ENCODE data around the gene FHAD1.

The FHAD1 gene

GRCh38 chr1:15352128-15352957, 105.3 kb downstream of the FHAD1 start:
- peak; percentile 59 for DNase-seq
- H3K4ac ChIP-seq (ENCODE audit: low read depth in 1 of 2, low read length in 2 of 2), result no peak overlapping the region
- no peak overlapping the region for H2AFZ ChIP-seq (ENCODE audit: low read depth, low read length)
- no peak overlapping the region for H3K23ac ChIP-seq (ENCODE audit: low read length in 2 of 2)
- no peaks in the 10 kb centered on the region for H3K79me1 ChIP-seq (replicated peaks; ENCODE audit: low read length, poor library complexity, severe bottlenecking)
- H4K8ac ChIP-seq (ENCODE audit: low read length), result peak overlapping the region; percentile 62
- no peak overlapping the region for H2BK5ac ChIP-seq (ENCODE audit: low read depth, low read length, poor library complexity, severe bottlenecking)
- H3K27ac ChIP-seq (ENCODE audit: low read length, poor library complexity, severe bottlenecking), result no peak overlapping the region
- no peak overlapping the region for H3K9ac ChIP-seq (ENCODE audit: low read length)
- no peak overlapping the region for H3K14ac ChIP-seq (ENCODE audit: low read length in 2 of 2)
- H2AK5ac ChIP-seq (ENCODE audit: low read length, severe bottlenecking), result no peak overlapping the region
- no peak overlapping the region for H2BK120ac ChIP-seq (ENCODE audit: low read depth, low read length)
- no peaks in the 10 kb centered on the region for H3K9me3 ChIP-seq (ENCODE audit: control insufficient read depth, low read length)
- no peak overlapping the region for H3K18ac ChIP-seq (ENCODE audit: low read depth in 1 of 2, low read length in 2 of 2)
- no peak overlapping the region for H3K4me3 ChIP-seq (ENCODE audit: insufficient read depth in 1 of 2, low read depth in 1 of 2, low read length in 2 of 2)
- no peak overlapping the region for H3K4me2 ChIP-seq (ENCODE audit: low read length, poor library complexity, severe bottlenecking)
- peak overlapping the region in 1 of 2 experiments; percentile 8 for H2BK12ac ChIP-seq (ENCODE audit: low read length in 2 of 2)
- no peaks in the 10 kb centered on the region for H3K27me3 ChIP-seq (ENCODE audit: control insufficient read depth in 1 of 2, insufficient read depth in 1 of 2, low read length in 2 of 2)
- H3K36me3 ChIP-seq (ENCODE audit: control insufficient read depth in 1 of 2, insufficient read depth in 2 of 2, low read depth in 1 of 2, low read length in 2 of 2), result no peaks in the 10 kb centered on the region
- no peak overlapping the region for H4K91ac ChIP-seq (ENCODE audit: low read length)
- no peak overlapping the region for H2BK15ac ChIP-seq (ENCODE audit: low read depth, poor library complexity, severe bottlenecking)
- H3K4me1 ChIP-seq (ENCODE audit: control insufficient read depth, insufficient read depth, low read depth, low read length), result peaks cover 21% of the 10 kb centered on the region
- 54% methylated on average over 9 of the region's 12 CpGs for WGBS

GRCh38 chr1:15353839-15354579, 107.0 kb downstream of the FHAD1 start:
- Histone ChIP-seq H3K14ac (ENCODE audit: low read length in 2 of 2) (no peak overlapping the region), H3K27me3 (ENCODE audit: control insufficient read depth in 1 of 2, insufficient read depth in 1 of 2, low read length in 2 of 2) (no peaks in the 10 kb centered on the region), H3K27ac (ENCODE audit: low read length, poor library complexity, severe bottlenecking) (no peak overlapping the region), H3K36me3 (ENCODE audit: control insufficient read depth in 1 of 2, insufficient read depth in 2 of 2, low read depth in 1 of 2, low read length in 2 of 2) (no peaks in the 10 kb centered on the region), H2AFZ (ENCODE audit: low read depth, low read length) (no peak overlapping the region), H3K4me1 (ENCODE audit: control insufficient read depth, insufficient read depth, low read depth, low read length) (peaks cover 23% of the 10 kb centered on the region), H3K4me3 (ENCODE audit: insufficient read depth in 1 of 2, low read depth in 1 of 2, low read length in 2 of 2) (no peak overlapping the region), H2BK120ac (ENCODE audit: low read depth, low read length) (no peak overlapping the region), H3K18ac (ENCODE audit: low read depth in 1 of 2, low read length in 2 of 2) (no peak overlapping the region), H3K4me2 (ENCODE audit: low read length, poor library complexity, severe bottlenecking) (no peak overlapping the region), H3K79me1 (replicated peaks; ENCODE audit: low read length, poor library complexity, severe bottlenecking) (no peaks in the 10 kb centered on the region), H2BK15ac (ENCODE audit: low read depth, poor library complexity, severe bottlenecking) (no peak overlapping the region), H4K91ac (ENCODE audit: low read length) (no peak overlapping the region), H2AK5ac (ENCODE audit: low read length, severe bottlenecking) (no peak overlapping the region), H3K9ac (ENCODE audit: low read length) (no peak overlapping the region), H3K9me3 (ENCODE audit: control insufficient read depth, low read length) (no peaks in the 10 kb centered on the region), H3K23ac (ENCODE audit: low read length in 2 of 2) (no peak overlapping the region), H4K8ac (ENCODE audit: low read length) (no peak overlapping the region), H2BK12ac (ENCODE audit: low read length in 2 of 2) (no peak overlapping the region), H2BK5ac (ENCODE audit: low read depth, low read length, poor library complexity, severe bottlenecking) (no peak overlapping the region), H3K4ac (ENCODE audit: low read depth in 1 of 2, low read length in 2 of 2) (no peak overlapping the region)
- 84% methylated on average over 10 of the region's 11 CpGs for WGBS
- peak; percentile 14 for DNase-seq

- no peak overlapping the region for H4K8ac ChIP-seq (ENCODE audit: low read length)
- whole genome bisulfite sequencing, result 88% methylated on average over 5 of the region's 6 CpGs
Measured at GRCh38 chr1:15354580-15354965, 107.5 kb downstream of the FHAD1 start.

GRCh38 chr1:15355968-15356625, 109.1 kb downstream of the FHAD1 start:
- H2BK5ac ChIP-seq (ENCODE audit: low read depth, low read length, poor library complexity, severe bottlenecking), result no peak overlapping the region
- WGBS, result 60% methylated on average over 16 of the region's 16 CpGs
- H3K23ac ChIP-seq (ENCODE audit: low read length in 2 of 2), result no peak overlapping the region
- H2BK120ac ChIP-seq (ENCODE audit: low read depth, low read length), result no peak overlapping the region
- no peak overlapping the region for H3K14ac ChIP-seq (ENCODE audit: low read length in 2 of 2)
- H2BK12ac ChIP-seq (ENCODE audit: low read length in 2 of 2), result no peak overlapping the region
- H3K79me1 ChIP-seq (replicated peaks; ENCODE audit: low read length, poor library complexity, severe bottlenecking), result no peaks in the 10 kb centered on the region
- H3K9me3 ChIP-seq (ENCODE audit: control insufficient read depth, low read length), result no peaks in the 10 kb centered on the region
- H2AK5ac ChIP-seq (ENCODE audit: low read length, severe bottlenecking), result no peak overlapping the region
- H2BK15ac ChIP-seq (ENCODE audit: low read depth, poor library complexity, severe bottlenecking), result no peak overlapping the region
- no peak overlapping the region for H3K18ac ChIP-seq (ENCODE audit: low read depth in 1 of 2, low read length in 2 of 2)
- no peak overlapping the region for H3K4me3 ChIP-seq (ENCODE audit: insufficient read depth in 1 of 2, low read depth in 1 of 2, low read length in 2 of 2)
- H3K27me3 ChIP-seq (ENCODE audit: control insufficient read depth in 1 of 2, insufficient read depth in 1 of 2, low read length in 2 of 2), result no peaks in the 10 kb centered on the region
- H3K9ac ChIP-seq (ENCODE audit: low read length), result no peak overlapping the region
- peak; percentile 78 for DNase-seq
- no peaks in the 10 kb centered on the region for H3K36me3 ChIP-seq (ENCODE audit: control insufficient read depth in 1 of 2, insufficient read depth in 2 of 2, low read depth in 1 of 2, low read length in 2 of 2)
- H2AFZ ChIP-seq (ENCODE audit: low read depth, low read length), result no peak overlapping the region
- no peak overlapping the region for H3K4ac ChIP-seq (ENCODE audit: low read depth in 1 of 2, low read length in 2 of 2)
- H3K27ac ChIP-seq (ENCODE audit: low read length, poor library complexity, severe bottlenecking), result peak overlapping the region; percentile 27
- H4K91ac ChIP-seq (ENCODE audit: low read length), result no peak overlapping the region
- no peak overlapping the region for H3K4me2 ChIP-seq (ENCODE audit: low read length, poor library complexity, severe bottlenecking)
- H3K4me1 ChIP-seq (ENCODE audit: control insufficient read depth, insufficient read depth, low read depth, low read length), result peaks cover 18% of the 10 kb centered on the region
- H4K8ac ChIP-seq (ENCODE audit: low read length), result no peak overlapping the region

More at GRCh38 chr1:15354580-15354965, 107.5 kb downstream of the FHAD1 start:
- Histone ChIP-seq H3K4me3 (ENCODE audit: insufficient read depth in 1 of 2, low read depth in 1 of 2, low read length in 2 of 2) (no peak overlapping the region), H3K4me1 (ENCODE audit: control insufficient read depth, insufficient read depth, low read depth, low read length) (peaks cover 23% of the 10 kb centered on the region), H3K18ac (ENCODE audit: low read depth in 1 of 2, low read length in 2 of 2) (no peak overlapping the region), H2BK15ac (ENCODE audit: low read depth, poor library complexity, severe bottlenecking) (no peak overlapping the region), H3K27ac (ENCODE audit: low read length, poor library complexity, severe bottlenecking) (no peak overlapping the region), H2BK5ac (ENCODE audit: low read depth, low read length, poor library complexity, severe bottlenecking) (no peak overlapping the region), H3K4me2 (ENCODE audit: low read length, poor library complexity, severe bottlenecking) (no peak overlapping the region), H4K91ac (ENCODE audit: low read length) (no peak overlapping the region), H3K27me3 (ENCODE audit: control insufficient read depth in 1 of 2, insufficient read depth in 1 of 2, low read length in 2 of 2) (no peaks in the 10 kb centered on the region), H2AFZ (ENCODE audit: low read depth, low read length) (no peak overlapping the region), H2BK12ac (ENCODE audit: low read length in 2 of 2) (no peak overlapping the region), H3K23ac (ENCODE audit: low read length in 2 of 2) (no peak overlapping the region), H3K4ac (ENCODE audit: low read depth in 1 of 2, low read length in 2 of 2) (no peak overlapping the region), H3K9ac (ENCODE audit: low read length) (no peak overlapping the region), H2AK5ac (ENCODE audit: low read length, severe bottlenecking) (no peak overlapping the region), H2BK120ac (ENCODE audit: low read depth, low read length) (no peak overlapping the region), H3K14ac (ENCODE audit: low read length in 2 of 2) (no peak overlapping the region), H3K9me3 (ENCODE audit: control insufficient read depth, low read length) (no peaks in the 10 kb centered on the region), H3K36me3 (ENCODE audit: control insufficient read depth in 1 of 2, insufficient read depth in 2 of 2, low read depth in 1 of 2, low read length in 2 of 2) (no peaks in the 10 kb centered on the region), H3K79me1 (replicated peaks; ENCODE audit: low read length, poor library complexity, severe bottlenecking) (no peaks in the 10 kb centered on the region)
- peak; percentile 47 for DNase-seq

All from mesenchymal stem cell (in vitro differentiated cells and primary cell).